Jurkat, Clone E6-1 (cell line): Measurements from ENCODE around the gene DNAJC22.
"Not testable (repeated sequence)": the region's sequence is repeated elsewhere in the genome, so short reads cannot be mapped to it uniquely, and the experiment has no call there.

Experiments
- DNase-seq: peaks from one replicate; pipeline ENCODE4 v3.0.0-alpha.2; 2011; ENCODE audit warnings: low read depth, low spot score
- H3K4me3 ChIP-seq: 2 replicates; pipeline ENCODE4 v1.5.1; 2011; ENCODE audit warnings: mild to moderate bottlenecking, low read length, control low read depth, moderate library complexity

Gene DNAJC22

DNA sequence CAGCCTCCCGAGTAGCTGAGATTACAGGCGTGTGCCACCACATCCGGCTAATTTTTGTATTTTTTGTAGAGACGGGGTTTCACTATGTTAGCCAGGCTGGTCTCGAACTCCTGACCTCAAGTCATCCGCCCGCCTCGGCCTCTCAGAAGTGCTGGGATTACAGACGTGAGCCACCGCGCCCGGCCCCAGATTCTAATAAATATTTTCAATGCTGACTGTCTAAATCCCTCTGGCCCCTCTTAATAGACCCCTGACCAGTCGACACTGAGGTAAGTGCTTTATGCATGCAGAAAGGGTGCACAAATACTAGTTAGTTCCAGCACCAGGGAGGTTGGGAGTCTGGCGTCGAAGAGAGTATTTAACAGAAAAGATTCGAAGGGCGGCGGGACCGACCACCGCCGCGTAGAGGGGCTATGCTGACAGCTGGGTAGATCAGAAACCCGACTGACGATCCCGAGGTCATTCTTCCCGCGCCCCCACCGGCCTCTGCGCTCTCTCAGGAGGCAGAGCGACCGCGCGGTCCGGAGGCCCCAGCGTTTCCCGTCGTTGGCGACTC is 19.5 kb downstream of the DNAJC22 start:
- H3K4me3 ChIP-seq = peak overlapping the region; percentile 78
- no peak for DNase-seq

DNA sequence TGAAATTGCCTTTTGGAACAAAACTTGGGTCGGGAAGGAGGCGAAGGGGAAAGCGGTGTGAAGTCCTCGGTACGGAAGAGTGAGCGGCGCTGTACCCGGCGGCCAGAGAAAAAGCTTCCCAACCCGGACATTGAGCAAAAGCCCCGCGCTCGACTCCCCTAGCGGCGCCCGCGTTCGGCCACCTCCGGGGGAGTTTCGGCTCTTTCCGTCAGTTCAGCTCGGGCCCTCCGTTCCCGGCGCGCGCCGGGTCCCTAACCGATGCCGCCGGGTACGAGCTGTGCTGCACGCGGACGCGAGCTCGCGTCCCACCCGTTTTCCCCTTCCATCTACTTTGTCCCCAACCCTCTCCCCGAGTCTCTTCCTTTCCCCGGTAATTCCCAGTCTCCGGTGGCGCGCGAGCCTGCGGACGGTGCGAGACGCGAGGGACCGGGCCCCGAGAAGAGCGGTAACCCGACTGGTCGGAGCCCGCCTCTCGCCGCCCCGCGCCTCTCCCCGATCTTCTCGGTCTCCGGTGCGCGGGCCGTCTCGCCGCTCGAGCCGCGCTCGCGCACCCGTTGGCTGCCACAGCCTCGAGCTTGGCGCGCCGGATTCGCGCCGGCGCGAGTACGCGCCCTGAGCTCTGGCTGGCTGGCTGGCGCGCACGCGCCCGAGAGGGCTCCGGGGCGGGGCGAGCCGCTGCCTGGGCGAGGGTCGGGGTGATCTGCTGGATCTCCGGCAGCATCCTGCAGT is 20.1 kb downstream of the DNAJC22 start:
- H3K4me3 ChIP-seq = peak overlapping the region; percentile 78
- peak; percentile 77 for DNase-seq

DNA sequence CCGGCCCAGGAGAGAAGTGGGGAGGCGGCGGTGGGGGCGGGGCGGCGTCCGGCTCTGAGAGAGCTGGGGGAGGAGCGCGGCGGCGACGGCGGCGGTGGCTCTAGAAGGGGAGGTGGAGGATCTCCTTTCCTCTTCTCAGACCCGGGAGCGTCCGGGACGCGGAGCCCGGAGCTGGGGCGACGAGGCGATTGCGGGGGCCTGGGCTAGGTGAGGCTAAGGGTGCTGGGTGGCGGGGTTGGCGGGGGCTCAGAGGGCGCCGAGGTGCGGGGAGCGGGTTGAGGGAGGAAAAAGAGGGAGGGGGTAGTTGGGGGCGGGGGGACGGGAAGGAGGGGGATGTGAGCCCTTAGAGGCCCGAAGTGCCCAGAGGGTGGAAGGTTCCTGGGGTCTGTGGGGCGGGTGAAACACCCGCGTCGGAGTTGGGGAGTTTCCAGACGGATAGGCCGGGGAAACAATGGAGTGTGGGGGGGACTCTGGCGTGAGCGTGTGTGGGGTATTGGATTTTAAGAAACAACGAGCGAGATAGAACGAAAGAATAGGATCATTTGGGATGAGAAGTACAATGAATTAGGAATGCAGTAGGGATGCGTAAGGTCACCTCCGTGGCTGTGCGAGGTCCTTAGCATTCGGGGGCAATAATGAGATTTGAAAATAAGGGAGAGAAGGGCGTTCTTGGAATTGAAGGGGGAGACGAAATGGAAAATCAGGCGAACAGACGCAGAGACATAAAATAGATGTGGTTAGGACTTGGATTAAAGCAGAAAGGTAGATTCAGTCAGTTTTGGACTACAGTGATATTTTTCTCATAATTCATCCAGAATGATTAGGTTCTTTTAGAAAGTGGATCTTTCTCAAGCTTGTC is 20.9 kb downstream of the DNAJC22 start, which contains the start of gene SPATS2:
TSS of gene SPATS2 (plus strand) at position 82 of the 859 bp plus-strand sequence. CDS start 93,551 bp downstream, outside the sequence.
- H3K4me3 ChIP-seq = peak within 1 kb of the TSS; percentile 78
- no peak for DNase-seq

DNA sequence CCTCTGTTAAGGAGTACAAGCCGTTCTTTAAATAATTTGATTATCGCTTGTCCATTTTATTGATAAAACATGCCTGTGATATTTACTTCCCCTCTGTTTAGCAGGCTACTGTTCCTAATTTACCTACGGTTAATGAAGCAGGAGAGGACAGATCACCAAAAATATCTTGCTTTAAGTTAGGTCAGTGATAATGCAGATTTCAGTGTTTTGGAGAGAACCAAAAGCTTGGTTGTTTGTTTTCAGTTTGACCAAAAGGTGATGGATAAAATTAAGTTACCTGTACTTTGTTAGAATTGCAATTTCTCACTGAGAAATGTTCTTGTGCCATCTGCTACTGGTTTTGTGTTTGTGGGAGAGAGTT is 21.5 kb downstream of the DNAJC22 start:
- no peak for DNase-seq

DNA sequence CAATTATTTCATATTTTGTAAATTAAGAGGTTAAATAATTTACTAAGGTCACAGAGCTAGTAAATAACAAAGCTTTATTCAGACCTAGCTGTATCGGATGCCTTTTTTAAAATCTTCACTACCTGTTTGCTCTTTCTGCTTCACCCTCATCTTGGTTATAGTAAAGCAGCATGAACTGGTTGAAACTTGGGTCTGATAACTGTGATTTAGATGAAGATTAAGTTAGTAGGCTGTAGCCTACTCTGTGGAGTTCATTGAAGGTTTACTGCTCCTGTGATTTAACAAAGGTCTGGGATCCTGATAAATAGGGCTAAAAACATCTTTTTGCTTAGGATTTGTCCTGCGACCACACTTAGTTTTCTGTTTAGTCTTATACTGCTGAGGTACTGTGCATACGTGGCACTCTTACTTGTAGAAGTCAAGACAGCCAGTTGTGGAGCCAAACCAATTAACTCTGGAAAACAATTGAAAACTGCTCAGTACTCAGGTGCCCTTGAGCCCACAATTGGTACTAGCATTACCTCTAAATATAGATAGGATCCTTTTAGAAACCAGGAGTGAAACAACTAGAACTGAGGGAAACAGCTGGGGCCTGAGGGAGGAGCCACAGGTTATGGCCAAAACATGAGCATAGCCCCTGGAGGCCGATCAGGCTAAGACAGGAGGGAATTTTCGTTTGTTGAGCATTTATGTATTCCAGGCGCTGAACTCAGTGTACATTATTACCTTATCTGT is 22.9 kb downstream of the DNAJC22 start:
- H3K4me3 ChIP-seq = no peak overlapping the region
- peak; percentile 51 for DNase-seq

More for the DNA sequence above, 21.5 kb downstream of the DNAJC22 start:
- H3K4me3 ChIP-seq = no peak overlapping the region

DNA sequence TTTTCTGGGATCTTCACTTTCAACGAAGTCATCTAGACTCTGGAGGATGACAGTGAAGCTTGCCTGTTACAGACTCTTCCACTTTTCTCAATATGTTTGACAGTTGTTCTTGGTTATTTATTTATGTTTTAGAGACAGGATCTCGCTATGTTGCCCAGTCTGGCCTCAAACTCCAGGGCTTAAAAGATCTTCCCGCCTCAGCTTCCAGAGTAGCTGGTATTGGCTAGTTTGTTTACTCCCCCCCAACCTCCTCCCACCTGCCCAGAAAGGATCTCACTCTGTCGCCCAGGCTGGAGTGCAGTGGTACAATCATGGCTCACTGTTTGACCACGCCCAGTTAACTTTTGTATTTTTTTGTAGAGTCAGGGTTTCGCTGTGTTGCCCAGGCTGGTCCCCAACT is 23.9 kb downstream of the DNAJC22 start:
- no peak for DNase-seq
- H3K4me3 ChIP-seq = no peak overlapping the region

DNA sequence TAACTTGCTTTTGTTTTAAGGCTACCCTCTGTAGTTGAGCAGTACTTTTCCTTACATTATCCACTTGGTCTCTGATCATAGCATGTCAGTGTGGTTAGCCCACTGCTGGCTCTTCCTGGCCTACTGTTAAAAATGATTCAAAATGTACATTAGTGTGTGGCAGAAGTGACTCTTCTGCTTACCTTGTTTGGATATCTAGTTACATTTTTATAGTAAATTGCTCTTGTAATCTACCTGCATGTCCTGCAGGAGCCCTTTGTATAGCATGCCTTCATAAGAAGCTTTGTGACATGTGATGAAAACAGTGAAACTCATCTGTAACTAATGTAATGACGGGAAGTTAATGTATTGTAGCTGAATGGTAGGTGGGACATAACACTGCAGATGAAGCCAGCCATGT is 28.7 kb downstream of the DNAJC22 start:
- no peak for DNase-seq

DNA sequence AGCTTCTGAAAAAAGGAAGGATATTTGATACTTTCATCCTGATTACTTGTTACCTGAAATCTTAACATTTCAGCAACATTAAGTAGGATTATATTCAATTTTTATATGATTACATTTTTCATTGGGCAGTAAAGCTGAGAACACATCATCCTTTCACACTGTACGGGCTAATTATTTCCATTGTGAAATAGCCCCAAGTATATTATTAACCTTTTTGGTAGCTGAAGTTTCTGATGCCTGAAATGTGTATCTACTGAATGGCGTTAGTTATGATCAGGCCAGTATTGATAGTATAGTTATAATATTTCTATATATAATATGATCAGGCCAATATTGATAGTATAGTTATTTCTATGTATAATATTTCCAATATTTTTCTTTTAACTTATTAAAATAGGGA is 30.7 kb downstream of the DNAJC22 start:
- DNase-seq = no peak
- H3K4me3 ChIP-seq = no peak overlapping the region

More for the DNA sequence above, 28.7 kb downstream of the DNAJC22 start:
- H3K4me3 ChIP-seq = no peak overlapping the region

DNA sequence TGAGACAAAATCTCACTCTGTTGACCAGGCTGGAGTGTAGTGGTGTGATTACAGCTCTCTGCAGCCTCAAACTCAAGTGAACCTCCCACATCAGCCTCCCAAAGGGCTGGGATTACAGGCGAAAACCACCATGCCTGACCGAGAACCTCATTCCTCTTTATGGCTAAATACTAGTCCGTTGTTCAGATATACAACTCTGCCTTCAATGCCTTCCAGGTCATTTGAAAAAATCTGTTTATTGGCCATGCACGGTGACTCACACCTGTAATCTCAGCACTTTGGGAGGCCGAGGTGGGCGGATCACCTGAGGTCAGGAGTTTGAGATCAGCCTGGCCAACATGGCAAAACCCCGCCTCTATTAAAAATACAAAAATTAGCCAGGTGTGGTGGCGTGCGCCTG is 33.5 kb downstream of the DNAJC22 start:
- not testable (repeated sequence) for H3K4me3 ChIP-seq

DNA sequence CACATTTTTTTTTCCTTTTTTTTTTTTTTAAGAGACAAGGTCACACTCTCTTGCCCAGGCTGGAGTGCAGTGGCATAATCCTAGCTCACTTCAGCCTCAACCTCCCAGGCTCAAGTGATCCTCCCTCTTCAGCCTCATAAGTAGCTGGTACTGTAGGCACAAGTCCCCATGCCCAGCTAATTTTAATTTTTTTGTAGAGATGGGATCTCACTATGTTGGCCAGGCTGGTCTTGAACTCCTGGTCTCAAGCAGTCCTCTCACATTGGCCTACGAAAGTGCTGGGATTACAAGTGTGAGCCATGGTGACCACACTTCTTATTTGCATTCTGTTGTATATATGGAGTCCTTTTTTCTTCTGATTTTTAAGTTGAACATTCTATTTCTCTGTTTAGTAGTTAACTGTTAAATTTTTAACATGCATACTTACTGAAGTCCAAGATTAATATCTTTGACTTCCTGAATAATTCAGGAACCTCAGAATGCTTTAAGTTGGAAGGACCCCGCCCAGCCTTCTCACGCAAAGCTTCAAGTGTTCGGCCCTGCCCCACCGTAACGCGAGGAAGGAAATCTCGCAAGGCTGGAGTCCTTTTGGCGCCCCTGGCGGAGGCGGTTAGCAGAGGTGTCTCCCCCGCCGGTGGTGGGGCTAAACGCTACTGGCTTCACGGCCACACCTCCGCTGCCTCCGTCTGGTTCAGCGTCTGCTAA is 42.1 kb downstream of the DNAJC22 start:
- no peak for DNase-seq
- no peak overlapping the region for H3K4me3 ChIP-seq

More for the DNA sequence above, 33.5 kb downstream of the DNAJC22 start:
- DNase-seq = not testable (repeated sequence)

DNA sequence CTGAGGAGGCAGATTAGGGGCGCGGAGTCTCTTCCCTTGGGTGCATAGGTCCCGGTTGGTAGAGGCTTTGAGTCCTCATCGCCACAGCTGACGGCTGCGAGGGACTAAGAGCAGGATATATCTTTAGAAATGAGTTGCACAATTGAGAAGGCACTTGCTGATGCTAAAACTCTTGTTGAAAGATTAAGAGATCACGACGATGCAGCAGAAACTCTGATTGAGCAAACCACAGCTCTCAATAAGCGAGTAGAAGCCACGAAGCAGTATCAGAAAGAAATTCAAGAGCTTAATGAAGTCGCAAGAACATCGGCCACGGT is 42.7 kb downstream of the DNAJC22 start:
- no peak overlapping the region for H3K4me3 ChIP-seq
- no peak for DNase-seq

DNA sequence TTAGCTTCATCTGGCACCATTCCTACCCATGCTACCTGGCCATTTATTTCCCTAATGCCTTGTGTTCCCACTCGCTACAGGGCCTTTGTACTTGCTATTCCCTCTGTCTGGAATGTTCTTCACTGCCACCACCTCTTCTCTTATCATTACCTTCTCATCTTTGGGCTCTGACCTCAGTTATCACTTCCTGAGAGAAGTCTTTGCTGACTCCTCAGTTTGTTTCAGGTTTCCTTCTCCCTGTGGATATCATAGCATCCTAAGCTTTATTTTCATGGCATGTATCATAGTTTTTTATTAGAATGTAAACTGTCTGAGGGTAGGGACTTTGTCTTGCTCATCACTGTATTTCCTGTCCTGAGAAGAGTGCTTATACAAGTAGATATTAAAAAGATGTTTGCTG is 50.3 kb downstream of the DNAJC22 start:
- no peak overlapping the region for H3K4me3 ChIP-seq
- no peak for DNase-seq

DNA sequence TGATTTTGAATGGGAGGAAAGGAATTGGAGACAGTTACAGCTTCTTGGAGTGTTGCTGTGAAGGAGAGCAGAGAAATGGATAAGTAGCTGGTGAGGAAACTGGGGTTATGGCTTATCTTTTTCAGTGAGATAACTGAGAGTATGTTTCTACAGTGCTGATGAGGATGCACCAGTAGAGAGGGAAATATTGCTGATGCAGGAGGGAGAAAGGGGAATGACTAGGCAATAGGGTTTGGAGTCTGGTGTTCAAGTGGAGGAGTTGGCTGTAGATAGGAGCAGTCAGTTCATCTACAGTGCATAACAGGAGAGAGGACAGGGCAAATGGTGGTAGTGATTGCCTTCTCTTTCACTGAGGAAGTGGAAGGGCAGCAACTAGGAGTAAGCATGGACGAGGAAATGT is 53.6 kb downstream of the DNAJC22 start:
- DNase-seq = no peak
- H3K4me3 ChIP-seq = no peak overlapping the region
